ENCODE data around the gene CDKAL1.

The CDKAL1 gene

DNA sequence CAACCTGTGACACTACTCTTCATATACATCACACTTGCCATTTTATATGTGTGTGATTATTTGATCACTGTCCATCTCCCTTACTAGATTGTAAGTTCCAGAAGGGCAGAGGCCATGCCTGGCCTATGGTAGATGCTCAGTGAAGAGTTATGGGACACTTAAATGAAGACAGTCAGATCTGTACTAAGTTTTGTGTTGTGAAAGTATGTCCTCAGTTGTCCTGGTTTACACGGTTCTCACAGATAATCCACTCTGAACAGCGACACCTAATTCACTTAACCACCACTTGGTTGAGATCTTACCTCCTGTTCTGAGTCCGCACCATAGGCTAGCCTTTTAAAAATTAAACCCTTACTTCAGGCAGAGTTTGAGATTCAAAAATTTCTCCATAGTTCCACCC lies 625.2 kb downstream of the CDKAL1 start:
- TF ChIP-seq USF1 (IDR thresholded peaks at IDR 0.05) (no peak), CEBPB (IDR thresholded peaks at IDR 0.05) (no peak), YY1 (IDR thresholded peaks at IDR 0.05; ENCODE audit: low read depth) (no peak), TAF1 (IDR thresholded peaks at IDR 0.05; ENCODE audit: low read depth) (no peak), CREB1 (IDR thresholded peaks at IDR 0.05; ENCODE audit: low read depth) (no peak), FOXM1 (IDR thresholded peaks at IDR 0.05; ENCODE audit: borderline replicate concordance, low read depth) (no peak), MAX (IDR thresholded peaks at IDR 0.05) (no peak), ZBTB7A (IDR thresholded peaks at IDR 0.05; ENCODE audit: low read depth) (no peak), TCF12 (IDR thresholded peaks at IDR 0.05; ENCODE audit: low read depth) (no peak), EP300 (IDR thresholded peaks at IDR 0.05; ENCODE audit: borderline replicate concordance) (no peak), NFIC (IDR thresholded peaks at IDR 0.05) (no peak), TEAD4 (IDR thresholded peaks at IDR 0.05) (no peak), RAD21 (IDR thresholded peaks at IDR 0.05; ENCODE audit: low read depth) (no peak), EGR1 (IDR thresholded peaks at IDR 0.05) (no peak)
- TF ChIP-seq, protein P1, sequence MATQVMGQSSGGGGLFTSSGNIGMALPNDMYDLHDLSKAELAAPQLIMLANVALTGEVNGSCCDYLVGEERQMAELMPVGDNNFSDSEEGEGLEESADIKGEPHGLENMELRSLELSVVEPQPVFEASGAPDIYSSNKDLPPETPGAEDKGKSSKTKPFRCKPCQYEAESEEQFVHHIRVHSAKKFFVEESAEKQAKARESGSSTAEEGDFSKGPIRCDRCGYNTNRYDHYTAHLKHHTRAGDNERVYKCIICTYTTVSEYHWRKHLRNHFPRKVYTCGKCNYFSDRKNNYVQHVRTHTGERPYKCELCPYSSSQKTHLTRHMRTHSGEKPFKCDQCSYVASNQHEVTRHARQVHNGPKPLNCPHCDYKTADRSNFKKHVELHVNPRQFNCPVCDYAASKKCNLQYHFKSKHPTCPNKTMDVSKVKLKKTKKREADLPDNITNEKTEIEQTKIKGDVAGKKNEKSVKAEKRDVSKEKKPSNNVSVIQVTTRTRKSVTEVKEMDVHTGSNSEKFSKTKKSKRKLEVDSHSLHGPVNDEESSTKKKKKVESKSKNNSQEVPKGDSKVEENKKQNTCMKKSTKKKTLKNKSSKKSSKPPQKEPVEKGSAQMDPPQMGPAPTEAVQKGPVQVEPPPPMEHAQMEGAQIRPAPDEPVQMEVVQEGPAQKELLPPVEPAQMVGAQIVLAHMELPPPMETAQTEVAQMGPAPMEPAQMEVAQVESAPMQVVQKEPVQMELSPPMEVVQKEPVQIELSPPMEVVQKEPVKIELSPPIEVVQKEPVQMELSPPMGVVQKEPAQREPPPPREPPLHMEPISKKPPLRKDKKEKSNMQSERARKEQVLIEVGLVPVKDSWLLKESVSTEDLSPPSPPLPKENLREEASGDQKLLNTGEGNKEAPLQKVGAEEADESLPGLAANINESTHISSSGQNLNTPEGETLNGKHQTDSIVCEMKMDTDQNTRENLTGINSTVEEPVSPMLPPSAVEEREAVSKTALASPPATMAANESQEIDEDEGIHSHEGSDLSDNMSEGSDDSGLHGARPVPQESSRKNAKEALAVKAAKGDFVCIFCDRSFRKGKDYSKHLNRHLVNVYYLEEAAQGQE (IDR thresholded peaks at IDR 0.05; ENCODE audit: low read depth), result no peak

- TF ChIP-seq TAF1 (IDR thresholded peaks at IDR 0.05; ENCODE audit: low read depth) (no peak), TCF12 (IDR thresholded peaks at IDR 0.05; ENCODE audit: low read depth) (no peak)
These were observed 627.5 kb downstream of the CDKAL1 start for GRCh38 chr6:21161707-21162106.

DNA sequence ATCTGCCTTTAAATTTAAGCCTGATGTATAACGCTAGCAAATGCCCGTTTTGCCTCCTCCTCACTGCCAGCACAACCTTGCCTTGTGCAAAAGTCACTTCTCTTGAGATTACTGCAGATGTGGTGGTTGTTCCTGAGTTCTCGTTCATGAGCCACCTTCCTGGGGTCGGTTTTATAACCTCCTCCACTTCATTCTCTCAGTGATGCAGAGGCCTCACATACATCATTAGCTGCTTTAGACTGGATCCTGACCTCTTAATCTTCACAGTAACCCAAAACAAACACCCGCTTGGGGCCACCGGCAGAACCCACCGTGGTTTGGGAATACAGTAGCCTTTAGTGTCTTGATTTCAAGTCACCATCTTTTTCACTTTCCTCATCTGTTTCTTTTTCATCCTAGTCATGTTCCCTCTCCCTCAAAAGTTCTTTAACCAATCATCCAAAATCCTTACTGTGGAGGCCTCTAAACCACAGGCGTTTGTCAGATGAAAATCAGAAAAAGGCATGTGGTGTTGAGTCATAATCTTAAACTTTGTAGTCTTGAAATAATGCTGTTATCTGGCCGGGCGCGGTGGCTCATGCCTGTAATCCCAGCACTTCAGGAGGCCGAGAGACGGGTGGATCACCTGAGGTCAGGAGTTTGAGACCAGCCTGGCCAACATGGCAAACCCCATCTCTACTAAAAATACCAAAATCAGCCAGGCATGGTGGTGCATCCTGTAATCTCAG lies 629.0 kb downstream of the CDKAL1 start:
- TF ChIP-seq FOXM1 (IDR thresholded peaks at IDR 0.05; ENCODE audit: borderline replicate concordance, low read depth) (no peak), RAD21 (IDR thresholded peaks at IDR 0.05; ENCODE audit: low read depth) (no peak), CEBPB (IDR thresholded peaks at IDR 0.05) (no peak), EGR1 (IDR thresholded peaks at IDR 0.05) (no peak), MAX (IDR thresholded peaks at IDR 0.05) (no peak), EP300 (IDR thresholded peaks at IDR 0.05; ENCODE audit: borderline replicate concordance) (no peak), NFIC (IDR thresholded peaks at IDR 0.05) (no peak)
- TF ChIP-seq, protein P1 (IDR thresholded peaks at IDR 0.05; ENCODE audit: low read depth), result no peak

DNA sequence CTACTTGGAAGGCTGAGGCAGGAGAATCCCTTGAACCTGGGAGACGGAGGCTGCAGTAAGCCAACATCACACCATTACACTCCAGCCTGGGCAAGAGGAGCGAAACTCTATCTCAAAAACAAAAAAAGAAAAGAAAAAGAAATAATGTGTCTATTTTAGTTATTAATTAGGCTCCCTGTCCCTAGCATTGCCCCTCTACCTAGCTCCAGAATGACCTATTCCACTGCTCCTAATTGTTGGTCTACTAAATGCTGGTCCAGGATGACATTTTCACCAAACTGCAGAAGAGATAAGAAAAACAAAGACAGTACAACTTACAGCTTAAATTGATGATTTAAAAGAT lies 629.6 kb downstream of the CDKAL1 start:
- TF ChIP-seq FOXM1 (IDR thresholded peaks at IDR 0.05; ENCODE audit: borderline replicate concordance, low read depth) (no peak), CEBPB (IDR thresholded peaks at IDR 0.05) (no peak), TCF12 (IDR thresholded peaks at IDR 0.05; ENCODE audit: low read depth) (no peak), TEAD4 (IDR thresholded peaks at IDR 0.05) (no peak), TAF1 (IDR thresholded peaks at IDR 0.05; ENCODE audit: low read depth) (no peak), YY1 (IDR thresholded peaks at IDR 0.05; ENCODE audit: low read depth) (no peak), EGR1 (IDR thresholded peaks at IDR 0.05) (no peak), EP300 (IDR thresholded peaks at IDR 0.05; ENCODE audit: borderline replicate concordance) (no peak), ZBTB7A (IDR thresholded peaks at IDR 0.05; ENCODE audit: low read depth) (no peak), USF1 (IDR thresholded peaks at IDR 0.05) (no peak), NFIC (IDR thresholded peaks at IDR 0.05) (no peak), CREB1 (IDR thresholded peaks at IDR 0.05; ENCODE audit: low read depth) (no peak), RAD21 (IDR thresholded peaks at IDR 0.05; ENCODE audit: low read depth) (no peak), MAX (IDR thresholded peaks at IDR 0.05) (no peak)
- TF ChIP-seq, protein P1 (IDR thresholded peaks at IDR 0.05; ENCODE audit: low read depth), result no peak
